HepG2 (cell line): Measurements from ENCODE around the gene RAB43. TPM values are rescaled to one million over a fixed set of nuclear protein-coding genes. Genes with fewer than 3 reads are reported as not detected.

ENCODE experiments used
- ATM ChIP-seq: fragments of 450-650 bp; IDR thresholded peaks from 2 replicates; pipeline ENCODE4 v1.7.1; 2017; ENCODE audit warnings: mild to moderate bottlenecking, borderline replicate concordance
- CBX5 ChIP-seq: sonication (generic); formaldehyde crosslinking; IDR thresholded peaks from 2 replicates; pipeline ENCODE4 v1.4.0; 2020; ENCODE audit warnings: missing genetic modification reagents, borderline replicate concordance
- MEIS2 ChIP-seq: sonication (generic); formaldehyde crosslinking; IDR thresholded peaks from 2 replicates; pipeline ENCODE4 v1.9.0; 2021; ENCODE audit warnings: mild to moderate bottlenecking, missing genetic modification reagents
- POGZ ChIP-seq: sonication (generic); formaldehyde crosslinking; IDR thresholded peaks from 2 replicates; pipeline ENCODE4 v1.4.0; 2020; ENCODE audit warnings: mild to moderate bottlenecking, missing genetic modification reagents
- RNF2 ChIP-seq: fragments of 450-650 bp; conservative IDR thresholded peaks from 2 replicates; pipeline ENCODE4 v1.6.1; 2016; ENCODE audit warnings: low read depth
- TBX2 ChIP-seq: sonication (generic); formaldehyde crosslinking; IDR thresholded peaks from 2 replicates; pipeline ENCODE4 v1.5.0; 2020; ENCODE audit warnings: missing genetic modification reagents, mild to moderate bottlenecking, borderline replicate concordance
- YY1 ChIP-seq: IDR thresholded peaks from 2 replicates; pipeline ENCODE4 v1.6.1; 2011; ENCODE audit warnings: low read length, low read depth, moderate library complexity, mild to moderate bottlenecking; ENCODE audit not compliant: insufficient read depth, insufficient replicate concordance
- ZSCAN12 ChIP-seq: sonication (generic); formaldehyde crosslinking; IDR thresholded peaks from 2 replicates; pipeline ENCODE4 v1.9.0; 2021; ENCODE audit warnings: mild to moderate bottlenecking, missing genetic modification reagents
- polyA plus RNA-seq, 8 experiments: library from polyadenylated mRNA; depleted of rRNA in 3 of 8; stranded (reverse) in 7 of 8; unstranded in 1 of 8; fragments of >200 nt; fragmentation: Illumina TruSeq in 4 of 8; extraction: Trizol in 4 of 8; gene quantifications; 2 replicates each; pipeline versions ENCODE4 v1.2.1 to v1.2.3, GENCODE V29; 2011 to 2016; ENCODE audit warnings: low read depth in 4 of 8, missing spikeins in 1 of 8, mixed read lengths in 1 of 8; ENCODE audit not compliant: insufficient read depth in 1 of 8
- total RNA-seq, 5 experiments: library from RNA; depleted of rRNA; stranded (reverse); fragments of >200 nt; fragmentation: Illumina TruSeq; extraction: Trizol; gene quantifications; 2 replicates each; pipeline ENCODE4 v1.2.3, GENCODE V29; 2016; ENCODE audit warnings: low read depth in 1 of 5
- TF ChIP-seq, protein P1 (sequence below): IDR thresholded peaks from 2 replicates; pipeline ENCODE4 v1.4.0; 2020; ENCODE audit warnings: mild to moderate bottlenecking, missing genetic modification reagents
- TF ChIP-seq, protein P2 (sequence below): sonication (generic); formaldehyde crosslinking; IDR thresholded peaks from 2 replicates; pipeline ENCODE4 v1.4.0; 2020; ENCODE audit warnings: low read depth, mild to moderate bottlenecking, missing genetic modification reagents
- TF ChIP-seq, protein P3 (sequence below): sonication (generic); formaldehyde crosslinking; IDR thresholded peaks from 2 replicates; pipeline ENCODE4 v1.9.0; 2021; ENCODE audit warnings: missing genetic modification reagents, borderline replicate concordance
- TF ChIP-seq, protein P4 (sequence below): sonication (generic); formaldehyde crosslinking; IDR thresholded peaks from 2 replicates; pipeline ENCODE4 v1.5.0; 2020; ENCODE audit warnings: mild to moderate bottlenecking, missing genetic modification reagents, borderline replicate concordance
- TF ChIP-seq, protein P5 (sequence below): sonication (generic); formaldehyde crosslinking; IDR thresholded peaks from 2 replicates; pipeline ENCODE4 v1.5.1; 2020; ENCODE audit warnings: missing genetic modification reagents, mild to moderate bottlenecking, borderline replicate concordance

Gene RAB43
- total and polyA plus RNA-seq, 2 of the 13 experiments (the other 11 are each of a cell fraction or from before 2014, with no cell fraction given), result 11.8 to 18.4 TPM

DNA sequence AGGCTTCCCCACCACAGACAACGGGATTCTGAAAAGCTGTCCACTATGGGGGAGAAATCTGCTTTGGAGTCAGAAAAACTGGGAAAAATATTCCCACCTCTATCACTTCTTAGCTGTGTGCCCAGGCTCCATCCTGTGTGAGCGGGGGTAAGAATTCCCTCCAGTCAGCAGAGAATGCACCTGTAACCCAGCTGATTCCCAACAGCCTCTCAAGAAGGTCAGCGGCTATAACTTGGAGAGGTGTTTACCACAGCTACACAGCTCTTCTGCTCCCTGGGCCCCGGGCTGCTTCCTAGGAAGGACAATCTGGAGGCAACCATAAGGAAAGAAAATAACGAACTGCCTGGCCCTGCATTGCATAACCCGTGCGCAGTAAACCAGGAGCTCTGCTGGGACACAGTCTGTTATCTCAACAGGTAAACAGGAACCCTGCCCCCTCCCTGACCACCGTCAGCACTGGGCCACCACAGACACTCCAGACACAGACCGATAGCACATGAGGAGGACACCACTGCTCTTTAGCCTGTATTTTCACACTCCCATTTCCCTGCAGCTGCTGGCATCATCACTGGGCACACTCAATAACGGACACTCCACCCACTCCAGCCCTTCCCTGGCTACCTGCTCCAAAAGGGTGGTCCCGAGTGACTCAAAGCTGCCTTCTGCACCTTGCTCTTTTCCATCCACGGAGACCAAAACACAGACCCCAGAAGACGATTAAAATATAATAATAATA is 2.1 kb downstream of the RAB43 start (continued):
- TF ChIP-seq, protein P1, sequence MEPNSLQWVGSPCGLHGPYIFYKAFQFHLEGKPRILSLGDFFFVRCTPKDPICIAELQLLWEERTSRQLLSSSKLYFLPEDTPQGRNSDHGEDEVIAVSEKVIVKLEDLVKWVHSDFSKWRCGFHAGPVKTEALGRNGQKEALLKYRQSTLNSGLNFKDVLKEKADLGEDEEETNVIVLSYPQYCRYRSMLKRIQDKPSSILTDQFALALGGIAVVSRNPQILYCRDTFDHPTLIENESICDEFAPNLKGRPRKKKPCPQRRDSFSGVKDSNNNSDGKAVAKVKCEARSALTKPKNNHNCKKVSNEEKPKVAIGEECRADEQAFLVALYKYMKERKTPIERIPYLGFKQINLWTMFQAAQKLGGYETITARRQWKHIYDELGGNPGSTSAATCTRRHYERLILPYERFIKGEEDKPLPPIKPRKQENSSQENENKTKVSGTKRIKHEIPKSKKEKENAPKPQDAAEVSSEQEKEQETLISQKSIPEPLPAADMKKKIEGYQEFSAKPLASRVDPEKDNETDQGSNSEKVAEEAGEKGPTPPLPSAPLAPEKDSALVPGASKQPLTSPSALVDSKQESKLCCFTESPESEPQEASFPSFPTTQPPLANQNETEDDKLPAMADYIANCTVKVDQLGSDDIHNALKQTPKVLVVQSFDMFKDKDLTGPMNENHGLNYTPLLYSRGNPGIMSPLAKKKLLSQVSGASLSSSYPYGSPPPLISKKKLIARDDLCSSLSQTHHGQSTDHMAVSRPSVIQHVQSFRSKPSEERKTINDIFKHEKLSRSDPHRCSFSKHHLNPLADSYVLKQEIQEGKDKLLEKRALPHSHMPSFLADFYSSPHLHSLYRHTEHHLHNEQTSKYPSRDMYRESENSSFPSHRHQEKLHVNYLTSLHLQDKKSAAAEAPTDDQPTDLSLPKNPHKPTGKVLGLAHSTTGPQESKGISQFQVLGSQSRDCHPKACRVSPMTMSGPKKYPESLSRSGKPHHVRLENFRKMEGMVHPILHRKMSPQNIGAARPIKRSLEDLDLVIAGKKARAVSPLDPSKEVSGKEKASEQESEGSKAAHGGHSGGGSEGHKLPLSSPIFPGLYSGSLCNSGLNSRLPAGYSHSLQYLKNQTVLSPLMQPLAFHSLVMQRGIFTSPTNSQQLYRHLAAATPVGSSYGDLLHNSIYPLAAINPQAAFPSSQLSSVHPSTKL (CRISPR knock-in tag), result peak; percentile 92
- TF ChIP-seq, protein P2, sequence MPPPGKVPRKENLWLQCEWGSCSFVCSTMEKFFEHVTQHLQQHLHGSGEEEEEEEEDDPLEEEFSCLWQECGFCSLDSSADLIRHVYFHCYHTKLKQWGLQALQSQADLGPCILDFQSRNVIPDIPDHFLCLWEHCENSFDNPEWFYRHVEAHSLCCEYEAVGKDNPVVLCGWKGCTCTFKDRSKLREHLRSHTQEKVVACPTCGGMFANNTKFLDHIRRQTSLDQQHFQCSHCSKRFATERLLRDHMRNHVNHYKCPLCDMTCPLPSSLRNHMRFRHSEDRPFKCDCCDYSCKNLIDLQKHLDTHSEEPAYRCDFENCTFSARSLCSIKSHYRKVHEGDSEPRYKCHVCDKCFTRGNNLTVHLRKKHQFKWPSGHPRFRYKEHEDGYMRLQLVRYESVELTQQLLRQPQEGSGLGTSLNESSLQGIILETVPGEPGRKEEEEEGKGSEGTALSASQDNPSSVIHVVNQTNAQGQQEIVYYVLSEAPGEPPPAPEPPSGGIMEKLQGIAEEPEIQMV (CRISPR knock-in tag), result 0 out of 2 replicates have a peak, but pooled peaks have one; percentile 25
- 0 out of 2 replicates have a peak, but pooled peaks have one; percentile 52 for TF ChIP-seq ZSCAN12 (CRISPR knock-in tag)
- TF ChIP-seq YY1, result no peak
- TF ChIP-seq TBX2, result peak; percentile 93
- TF ChIP-seq RNF2, result no peak
- TF ChIP-seq, protein P3, sequence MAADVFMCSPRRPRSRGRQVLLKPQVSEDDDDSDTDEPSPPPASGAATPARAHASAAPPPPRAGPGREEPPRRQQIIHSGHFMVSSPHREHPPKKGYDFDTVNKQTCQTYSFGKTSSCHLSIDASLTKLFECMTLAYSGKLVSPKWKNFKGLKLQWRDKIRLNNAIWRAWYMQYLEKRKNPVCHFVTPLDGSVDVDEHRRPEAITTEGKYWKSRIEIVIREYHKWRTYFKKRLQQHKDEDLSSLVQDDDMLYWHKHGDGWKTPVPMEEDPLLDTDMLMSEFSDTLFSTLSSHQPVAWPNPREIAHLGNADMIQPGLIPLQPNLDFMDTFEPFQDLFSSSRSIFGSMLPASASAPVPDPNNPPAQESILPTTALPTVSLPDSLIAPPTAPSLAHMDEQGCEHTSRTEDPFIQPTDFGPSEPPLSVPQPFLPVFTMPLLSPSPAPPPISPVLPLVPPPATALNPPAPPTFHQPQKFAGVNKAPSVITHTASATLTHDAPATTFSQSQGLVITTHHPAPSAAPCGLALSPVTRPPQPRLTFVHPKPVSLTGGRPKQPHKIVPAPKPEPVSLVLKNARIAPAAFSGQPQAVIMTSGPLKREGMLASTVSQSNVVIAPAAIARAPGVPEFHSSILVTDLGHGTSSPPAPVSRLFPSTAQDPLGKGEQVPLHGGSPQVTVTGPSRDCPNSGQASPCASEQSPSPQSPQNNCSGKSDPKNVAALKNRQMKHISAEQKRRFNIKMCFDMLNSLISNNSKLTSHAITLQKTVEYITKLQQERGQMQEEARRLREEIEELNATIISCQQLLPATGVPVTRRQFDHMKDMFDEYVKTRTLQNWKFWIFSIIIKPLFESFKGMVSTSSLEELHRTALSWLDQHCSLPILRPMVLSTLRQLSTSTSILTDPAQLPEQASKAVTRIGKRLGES (CRISPR knock-in tag), result no peak
- TF ChIP-seq, protein P4, sequence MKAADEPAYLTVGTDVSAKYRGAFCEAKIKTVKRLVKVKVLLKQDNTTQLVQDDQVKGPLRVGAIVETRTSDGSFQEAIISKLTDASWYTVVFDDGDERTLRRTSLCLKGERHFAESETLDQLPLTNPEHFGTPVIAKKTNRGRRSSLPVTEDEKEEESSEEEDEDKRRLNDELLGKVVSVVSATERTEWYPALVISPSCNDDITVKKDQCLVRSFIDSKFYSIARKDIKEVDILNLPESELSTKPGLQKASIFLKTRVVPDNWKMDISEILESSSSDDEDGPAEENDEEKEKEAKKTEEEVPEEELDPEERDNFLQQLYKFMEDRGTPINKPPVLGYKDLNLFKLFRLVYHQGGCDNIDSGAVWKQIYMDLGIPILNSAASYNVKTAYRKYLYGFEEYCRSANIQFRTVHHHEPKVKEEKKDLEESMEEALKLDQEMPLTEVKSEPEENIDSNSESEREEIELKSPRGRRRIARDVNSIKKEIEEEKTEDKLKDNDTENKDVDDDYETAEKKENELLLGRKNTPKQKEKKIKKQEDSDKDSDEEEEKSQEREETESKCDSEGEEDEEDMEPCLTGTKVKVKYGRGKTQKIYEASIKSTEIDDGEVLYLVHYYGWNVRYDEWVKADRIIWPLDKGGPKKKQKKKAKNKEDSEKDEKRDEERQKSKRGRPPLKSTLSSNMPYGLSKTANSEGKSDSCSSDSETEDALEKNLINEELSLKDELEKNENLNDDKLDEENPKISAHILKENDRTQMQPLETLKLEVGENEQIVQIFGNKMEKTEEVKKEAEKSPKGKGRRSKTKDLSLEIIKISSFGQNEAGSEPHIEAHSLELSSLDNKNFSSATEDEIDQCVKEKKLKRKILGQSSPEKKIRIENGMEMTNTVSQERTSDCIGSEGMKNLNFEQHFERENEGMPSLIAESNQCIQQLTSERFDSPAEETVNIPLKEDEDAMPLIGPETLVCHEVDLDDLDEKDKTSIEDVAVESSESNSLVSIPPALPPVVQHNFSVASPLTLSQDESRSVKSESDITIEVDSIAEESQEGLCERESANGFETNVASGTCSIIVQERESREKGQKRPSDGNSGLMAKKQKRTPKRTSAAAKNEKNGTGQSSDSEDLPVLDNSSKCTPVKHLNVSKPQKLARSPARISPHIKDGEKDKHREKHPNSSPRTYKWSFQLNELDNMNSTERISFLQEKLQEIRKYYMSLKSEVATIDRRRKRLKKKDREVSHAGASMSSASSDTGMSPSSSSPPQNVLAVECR (CRISPR knock-in tag), result peak; percentile 89; the same call in 1 of the 2 replicates
- TF ChIP-seq, protein P5, sequence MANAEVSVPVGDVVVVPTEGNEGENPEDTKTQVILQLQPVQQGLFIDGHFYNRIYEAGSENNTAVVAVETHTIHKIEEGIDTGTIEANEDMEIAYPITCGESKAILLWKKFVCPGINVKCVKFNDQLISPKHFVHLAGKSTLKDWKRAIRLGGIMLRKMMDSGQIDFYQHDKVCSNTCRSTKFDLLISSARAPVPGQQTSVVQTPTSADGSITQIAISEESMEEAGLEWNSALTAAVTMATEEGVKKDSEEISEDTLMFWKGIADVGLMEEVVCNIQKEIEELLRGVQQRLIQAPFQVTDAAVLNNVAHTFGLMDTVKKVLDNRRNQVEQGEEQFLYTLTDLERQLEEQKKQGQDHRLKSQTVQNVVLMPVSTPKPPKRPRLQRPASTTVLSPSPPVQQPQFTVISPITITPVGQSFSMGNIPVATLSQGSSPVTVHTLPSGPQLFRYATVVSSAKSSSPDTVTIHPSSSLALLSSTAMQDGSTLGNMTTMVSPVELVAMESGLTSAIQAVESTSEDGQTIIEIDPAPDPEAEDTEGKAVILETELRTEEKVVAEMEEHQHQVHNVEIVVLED (CRISPR knock-in tag), result peak; percentile 34; the same call in 1 of the 2 replicates
- TF ChIP-seq ATM, result no peak
- 0 out of 2 replicates have a peak, but pooled peaks have one; percentile 56 for TF ChIP-seq MEIS2 (CRISPR knock-in tag)
- TF ChIP-seq CBX5, result peak; percentile 90
- peak; percentile 54 for TF ChIP-seq POGZ (CRISPR knock-in tag)
